GM19193 (cell line): ENCODE measurements around the gene RNGTT.

ENCODE experiments used
- POLR2A ChIP-seq: IDR thresholded peaks from 4 replicates; pipeline ENCODE4 v1.6.1; 2011; ENCODE audit not compliant: insufficient read depth, insufficient read length; ENCODE audit errors: extremely low read depth

The RNGTT gene

DNA sequence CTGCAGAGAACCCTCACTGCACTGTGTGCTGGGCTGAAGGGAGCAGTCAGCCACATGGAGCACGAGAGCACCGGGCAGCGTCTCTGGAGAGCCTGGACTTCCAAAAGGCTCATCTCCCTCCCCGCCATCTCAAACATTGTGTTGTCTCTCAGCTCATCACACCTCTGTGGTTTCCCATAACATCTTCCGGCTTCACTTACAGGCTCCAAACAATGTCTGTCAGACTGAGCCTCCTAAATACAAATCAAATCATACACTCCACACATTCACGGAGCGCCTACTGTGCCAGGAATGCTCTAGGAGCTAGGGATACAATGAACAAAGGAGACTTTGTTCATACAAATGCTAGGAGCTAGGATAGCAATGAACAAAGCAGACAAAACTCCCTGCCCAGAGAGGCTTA lies 398.0 kb downstream of the RNGTT start:
- no peak for TF ChIP-seq POLR2A

DNA sequence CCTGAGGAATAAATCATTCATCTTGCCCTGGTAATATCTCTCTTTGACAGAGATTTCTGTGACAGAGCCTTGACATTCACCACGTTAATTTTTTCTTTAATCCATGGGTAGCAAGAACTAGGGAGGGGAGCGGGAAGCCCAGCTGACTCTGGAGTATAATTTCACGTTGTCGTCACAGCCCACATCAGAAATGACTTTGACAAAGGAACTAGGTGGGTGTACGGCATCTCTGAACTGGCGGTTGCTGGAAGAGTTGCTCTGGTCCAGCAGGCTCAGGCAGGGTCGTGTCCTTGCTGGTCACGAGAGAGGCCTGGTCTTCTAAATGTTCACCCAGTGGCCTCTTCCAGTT lies 400.2 kb downstream of the RNGTT start:
- no peak for TF ChIP-seq POLR2A

GRCh38 chr6:88562353-88563276 lies 400.8 kb downstream of the RNGTT start:
- no peak for TF ChIP-seq POLR2A

GRCh38 chr6:88561954-88562315 lies 401.5 kb downstream of the RNGTT start:
- no peak for TF ChIP-seq POLR2A

- no peak for TF ChIP-seq POLR2A
Observed at GRCh38 chr6:88561034-88561953, 402.1 kb downstream of the RNGTT start.
